PC-3 (cell line): ENCODE results near the gene KIF21A.

Experiments
- EZH2 ChIP-seq: fragments of 300-600 bp; sonication (generic); IDR thresholded peaks from one replicate; pipeline ENCODE4 v1.6.1; 2017; ENCODE audit warnings: antibody characterized with exemption, mild to moderate bottlenecking, low read length; ENCODE audit not compliant: unreplicated experiment
- EZH2phosphoT487 ChIP-seq: fragments of 300-600 bp; sonication (generic); IDR thresholded peaks from 2 replicates; pipeline ENCODE4 v1.6.1; 2018; ENCODE audit warnings: mild to moderate bottlenecking, antibody characterized with exemption, low read length, borderline replicate concordance
- TF ChIP-seq, protein P1 (sequence below): fragments of 300-600 bp; sonication (generic); conservative IDR thresholded peaks from 2 replicates; pipeline ENCODE4 v1.5.1; 2017; ENCODE audit warnings: antibody characterized with exemption, low read depth, mild to moderate bottlenecking, low read length

DNA sequence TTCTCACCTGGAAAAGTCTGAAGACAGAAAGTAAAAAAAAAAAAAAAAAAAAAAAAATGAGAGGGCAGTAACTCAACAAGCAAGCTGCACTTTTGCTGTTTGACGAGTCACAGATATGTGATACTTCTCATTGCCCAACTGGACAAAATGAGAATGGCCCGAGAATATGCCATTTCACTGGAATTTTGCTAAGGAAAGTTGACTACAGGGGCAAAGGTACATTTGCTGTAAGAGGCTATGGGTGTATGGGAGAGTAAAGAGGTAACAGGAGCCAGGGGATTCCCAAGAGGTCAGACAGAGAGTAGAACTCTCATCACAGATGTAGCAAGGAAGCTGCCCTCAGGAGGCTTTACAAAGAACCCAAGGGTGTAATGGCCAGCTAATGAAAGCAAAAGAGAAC is 22.9 kb downstream of the KIF21A start:
- TF ChIP-seq, protein P1, sequence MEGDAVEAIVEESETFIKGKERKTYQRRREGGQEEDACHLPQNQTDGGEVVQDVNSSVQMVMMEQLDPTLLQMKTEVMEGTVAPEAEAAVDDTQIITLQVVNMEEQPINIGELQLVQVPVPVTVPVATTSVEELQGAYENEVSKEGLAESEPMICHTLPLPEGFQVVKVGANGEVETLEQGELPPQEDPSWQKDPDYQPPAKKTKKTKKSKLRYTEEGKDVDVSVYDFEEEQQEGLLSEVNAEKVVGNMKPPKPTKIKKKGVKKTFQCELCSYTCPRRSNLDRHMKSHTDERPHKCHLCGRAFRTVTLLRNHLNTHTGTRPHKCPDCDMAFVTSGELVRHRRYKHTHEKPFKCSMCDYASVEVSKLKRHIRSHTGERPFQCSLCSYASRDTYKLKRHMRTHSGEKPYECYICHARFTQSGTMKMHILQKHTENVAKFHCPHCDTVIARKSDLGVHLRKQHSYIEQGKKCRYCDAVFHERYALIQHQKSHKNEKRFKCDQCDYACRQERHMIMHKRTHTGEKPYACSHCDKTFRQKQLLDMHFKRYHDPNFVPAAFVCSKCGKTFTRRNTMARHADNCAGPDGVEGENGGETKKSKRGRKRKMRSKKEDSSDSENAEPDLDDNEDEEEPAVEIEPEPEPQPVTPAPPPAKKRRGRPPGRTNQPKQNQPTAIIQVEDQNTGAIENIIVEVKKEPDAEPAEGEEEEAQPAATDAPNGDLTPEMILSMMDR: no peak
- no peak for TF ChIP-seq EZH2phosphoT487
- no peak for TF ChIP-seq EZH2
